ENCODE results near the gene UBE2E2.

Gene UBE2E2

DNA sequence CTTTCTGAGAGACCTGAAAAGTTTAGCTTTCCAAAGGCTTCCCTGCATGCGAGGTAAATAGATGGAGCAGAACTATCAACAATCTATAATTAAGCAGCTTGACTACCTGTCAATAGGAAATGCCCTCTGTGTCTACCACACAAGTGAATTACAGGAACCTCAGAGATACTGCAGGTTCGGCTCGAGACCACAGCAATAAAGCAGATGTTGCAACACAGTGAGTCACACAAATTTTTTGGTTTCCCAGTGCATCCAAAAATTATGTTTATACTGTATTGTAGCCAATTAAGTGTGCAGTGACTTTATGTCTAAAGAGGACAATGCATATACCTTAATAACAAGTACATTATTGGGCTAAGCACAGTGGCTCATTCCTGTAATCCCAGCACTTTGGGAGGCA, 252.0 kb downstream of the UBE2E2 start:
- Histone ChIP-seq H3K27me3 (replicated peaks; ENCODE audit: control insufficient read depth, insufficient read depth, low read length) (no peaks in the 10 kb centered on the region), H3K36me3 (ENCODE audit: control insufficient read depth, insufficient read depth, low read length) (no peaks in the 10 kb centered on the region), H3K4me3 (replicated peaks; ENCODE audit: low read depth, low read length) (no peak overlapping the region)
- TF ChIP-seq, protein P1, sequence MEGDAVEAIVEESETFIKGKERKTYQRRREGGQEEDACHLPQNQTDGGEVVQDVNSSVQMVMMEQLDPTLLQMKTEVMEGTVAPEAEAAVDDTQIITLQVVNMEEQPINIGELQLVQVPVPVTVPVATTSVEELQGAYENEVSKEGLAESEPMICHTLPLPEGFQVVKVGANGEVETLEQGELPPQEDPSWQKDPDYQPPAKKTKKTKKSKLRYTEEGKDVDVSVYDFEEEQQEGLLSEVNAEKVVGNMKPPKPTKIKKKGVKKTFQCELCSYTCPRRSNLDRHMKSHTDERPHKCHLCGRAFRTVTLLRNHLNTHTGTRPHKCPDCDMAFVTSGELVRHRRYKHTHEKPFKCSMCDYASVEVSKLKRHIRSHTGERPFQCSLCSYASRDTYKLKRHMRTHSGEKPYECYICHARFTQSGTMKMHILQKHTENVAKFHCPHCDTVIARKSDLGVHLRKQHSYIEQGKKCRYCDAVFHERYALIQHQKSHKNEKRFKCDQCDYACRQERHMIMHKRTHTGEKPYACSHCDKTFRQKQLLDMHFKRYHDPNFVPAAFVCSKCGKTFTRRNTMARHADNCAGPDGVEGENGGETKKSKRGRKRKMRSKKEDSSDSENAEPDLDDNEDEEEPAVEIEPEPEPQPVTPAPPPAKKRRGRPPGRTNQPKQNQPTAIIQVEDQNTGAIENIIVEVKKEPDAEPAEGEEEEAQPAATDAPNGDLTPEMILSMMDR (IDR thresholded peaks at IDR 0.05; ENCODE audit: insufficient read depth, low read length, poor library complexity, severe bottlenecking): no peak
- no peak for DNase-seq (ENCODE audit: extremely low read depth, insufficient read length)

DNA sequence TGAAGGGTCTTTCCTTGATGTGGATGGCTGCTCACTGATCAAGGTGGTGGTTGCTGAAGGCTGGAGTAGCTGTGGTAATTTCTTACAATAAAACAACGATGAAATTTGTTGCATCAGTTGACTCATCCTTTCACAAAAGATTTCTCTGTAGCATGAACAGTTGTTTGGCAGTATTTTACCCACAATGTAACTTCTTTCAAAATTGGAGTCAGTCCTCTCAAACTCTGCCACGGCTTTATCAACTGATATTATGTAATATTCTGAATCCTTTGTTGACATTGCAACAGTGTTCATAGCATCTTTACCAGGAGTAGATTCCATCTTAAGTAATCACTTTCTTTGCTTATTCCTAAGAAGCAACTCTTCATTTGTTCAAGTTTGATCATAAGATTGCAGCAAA, 252.6 kb downstream of the UBE2E2 start:
- no peaks in the 10 kb centered on the region for H3K27me3 ChIP-seq (replicated peaks; ENCODE audit: control insufficient read depth, insufficient read depth, low read length)
- no peak for DNase-seq (ENCODE audit: extremely low read depth, insufficient read length)
- TF ChIP-seq, protein P1 (IDR thresholded peaks at IDR 0.05; ENCODE audit: insufficient read depth, low read length, poor library complexity, severe bottlenecking): no peak
- H3K4me3 ChIP-seq (replicated peaks; ENCODE audit: low read depth, low read length): no peak overlapping the region
- no peaks in the 10 kb centered on the region for H3K36me3 ChIP-seq (ENCODE audit: control insufficient read depth, insufficient read depth, low read length)

DNA sequence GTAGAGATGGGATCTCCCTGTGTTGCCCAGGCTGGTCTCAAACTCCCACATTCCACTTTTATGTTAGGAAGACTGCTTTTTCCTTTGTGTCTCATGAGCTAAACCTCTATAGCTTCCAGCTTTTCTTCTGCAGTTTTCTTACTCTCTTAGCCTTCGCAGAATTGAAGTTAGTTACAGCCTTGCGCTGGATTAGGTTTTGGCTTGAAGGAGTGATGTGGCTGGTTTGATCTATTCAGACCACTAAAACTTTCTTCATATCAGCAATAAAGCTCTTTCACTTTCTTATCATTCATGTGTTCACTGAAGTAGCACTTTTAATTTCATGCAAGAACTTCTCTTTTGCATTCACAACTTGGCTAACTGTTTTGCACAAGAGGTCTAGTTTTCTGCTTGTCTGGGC, 254.6 kb downstream of the UBE2E2 start:
- no peak for DNase-seq (ENCODE audit: extremely low read depth, insufficient read length)
- Histone ChIP-seq H3K27me3 (replicated peaks; ENCODE audit: control insufficient read depth, insufficient read depth, low read length) (no peaks in the 10 kb centered on the region), H3K36me3 (ENCODE audit: control insufficient read depth, insufficient read depth, low read length) (no peaks in the 10 kb centered on the region), H3K4me3 (replicated peaks; ENCODE audit: low read depth, low read length) (no peak overlapping the region)
- TF ChIP-seq, protein P1 (IDR thresholded peaks at IDR 0.05; ENCODE audit: insufficient read depth, low read length, poor library complexity, severe bottlenecking): no peak

DNA sequence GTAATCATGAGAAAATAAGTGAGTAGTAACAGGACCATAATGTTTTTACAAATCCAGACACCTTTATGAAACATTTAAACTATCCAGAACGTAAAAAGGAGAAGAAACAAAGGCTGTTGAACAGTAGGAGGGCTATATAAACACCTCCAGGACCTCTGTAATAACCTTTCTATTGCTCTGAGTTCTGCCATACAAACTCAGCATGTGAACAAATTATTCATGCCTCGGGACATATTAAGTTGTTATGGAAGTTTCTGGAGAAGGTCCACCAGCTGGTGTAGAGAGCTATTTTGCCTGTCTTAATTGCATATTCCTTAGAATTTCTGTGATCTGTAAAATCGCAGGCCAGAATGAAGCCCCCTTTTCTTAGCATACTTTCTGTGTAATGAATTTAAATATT, 256.3 kb downstream of the UBE2E2 start:
- TF ChIP-seq, protein P1 (IDR thresholded peaks at IDR 0.05; ENCODE audit: insufficient read depth, low read length, poor library complexity, severe bottlenecking): no peak
- Histone ChIP-seq H3K36me3 (ENCODE audit: control insufficient read depth, insufficient read depth, low read length) (no peaks in the 10 kb centered on the region), H3K27me3 (replicated peaks; ENCODE audit: control insufficient read depth, insufficient read depth, low read length) (no peaks in the 10 kb centered on the region), H3K4me3 (replicated peaks; ENCODE audit: low read depth, low read length) (no peak overlapping the region)
- no peak for DNase-seq (ENCODE audit: extremely low read depth, insufficient read length)

DNA sequence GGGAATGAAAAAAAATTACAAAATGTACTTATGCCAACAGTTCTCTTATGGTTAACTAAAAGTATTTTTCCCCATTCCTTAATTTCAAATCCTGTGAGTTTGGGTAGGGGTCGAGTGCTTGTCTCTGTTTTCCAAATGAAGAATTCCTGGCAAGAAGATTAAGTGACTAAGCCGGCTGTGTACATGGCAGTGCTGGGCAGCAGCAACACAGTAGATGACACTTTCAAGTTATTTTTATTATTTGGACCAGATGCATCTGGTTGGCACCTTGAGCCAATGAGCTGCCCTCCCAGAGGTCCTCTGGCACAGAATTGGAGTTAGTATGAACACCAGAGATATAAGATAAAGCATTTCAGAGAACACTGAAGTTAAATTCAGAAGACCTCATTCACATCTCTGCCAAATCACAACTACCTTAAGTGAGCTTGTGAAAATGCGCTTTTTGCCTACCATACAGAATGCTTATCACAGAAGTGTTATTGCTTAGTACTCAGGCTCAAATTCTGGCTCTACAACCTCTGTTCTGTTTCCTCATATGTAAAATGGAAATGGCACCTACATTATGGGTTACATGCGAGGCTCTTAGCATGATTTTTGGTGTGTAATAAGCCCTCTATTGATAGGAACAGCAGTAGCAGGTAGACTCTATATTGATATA, 256.9 kb downstream of the UBE2E2 start:
- Histone ChIP-seq H3K4me3 (replicated peaks; ENCODE audit: low read depth, low read length) (no peak overlapping the region), H3K36me3 (ENCODE audit: control insufficient read depth, insufficient read depth, low read length) (no peaks in the 10 kb centered on the region), H3K27me3 (replicated peaks; ENCODE audit: control insufficient read depth, insufficient read depth, low read length) (no peaks in the 10 kb centered on the region)
- TF ChIP-seq, protein P1 (IDR thresholded peaks at IDR 0.05; ENCODE audit: insufficient read depth, low read length, poor library complexity, severe bottlenecking): no peak
- no peak for DNase-seq (ENCODE audit: extremely low read depth, insufficient read length)

DNA sequence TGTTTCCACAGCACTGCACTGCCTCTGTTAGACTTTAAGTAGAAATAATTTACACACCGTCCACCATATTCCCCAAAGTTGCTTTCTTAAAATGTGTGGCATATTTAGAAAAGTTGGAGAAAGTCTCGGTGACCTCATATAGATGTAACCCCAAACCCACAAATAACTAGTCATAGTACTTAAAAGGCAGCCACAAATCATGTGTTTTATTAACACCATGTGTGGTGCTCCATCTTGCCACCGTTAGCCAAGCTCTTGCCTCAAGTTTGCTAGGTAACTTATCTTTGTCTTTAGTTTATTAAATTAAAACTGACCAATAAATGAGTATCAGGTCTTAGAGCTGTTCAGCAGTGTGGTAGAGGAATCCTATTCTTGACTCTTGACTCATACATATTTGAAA, 257.9 kb downstream of the UBE2E2 start:
- TF ChIP-seq, protein P1 (IDR thresholded peaks at IDR 0.05; ENCODE audit: insufficient read depth, low read length, poor library complexity, severe bottlenecking): no peak
- no peak for DNase-seq (ENCODE audit: extremely low read depth, insufficient read length)

More for the DNA sequence above, 257.9 kb downstream of the UBE2E2 start:
- H3K27me3 ChIP-seq (replicated peaks; ENCODE audit: control insufficient read depth, insufficient read depth, low read length): no peaks in the 10 kb centered on the region
- H3K36me3 ChIP-seq (ENCODE audit: control insufficient read depth, insufficient read depth, low read length): no peaks in the 10 kb centered on the region
- H3K4me3 ChIP-seq (replicated peaks; ENCODE audit: low read depth, low read length): no peak overlapping the region

Measured in GM06990 (cell line).